HG02852 (cell line): ENCODE results near the gene TK2.
"Not testable (repeated sequence)": the region's sequence is repeated elsewhere in the genome, so short reads cannot be mapped to it uniquely, and the experiment has no call there.

ENCODE experiments used
- ATAC-seq: cut with Tn5 transposase; IDR thresholded peaks from one replicate; pipeline ENCODE4 v1.9.1; 2021; ENCODE audit warnings: mild to moderate bottlenecking, moderate library complexity; ENCODE audit not compliant: unreplicated experiment

The TK2 gene

DNA sequence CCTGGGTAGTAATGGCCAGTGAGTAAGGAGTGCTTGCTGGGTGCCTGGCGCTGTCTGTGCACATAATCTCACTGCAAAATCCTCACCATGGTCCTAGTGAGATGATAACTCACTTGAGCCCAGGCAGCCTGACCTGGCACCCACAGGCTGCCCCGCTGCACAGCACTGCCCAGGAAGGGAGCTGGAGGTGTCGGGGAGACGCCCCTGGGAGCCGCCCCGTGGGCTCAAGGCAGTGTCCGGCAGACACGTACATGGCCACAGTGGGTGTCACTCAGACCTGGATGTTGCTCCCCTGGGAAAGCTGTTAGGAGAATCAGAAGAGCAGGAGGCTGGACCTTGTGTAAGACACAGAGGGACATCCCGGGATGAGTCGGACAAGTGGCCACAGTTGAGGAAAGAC lies 78.7 kb downstream of the TK2 start:
- no peak for ATAC-seq

DNA sequence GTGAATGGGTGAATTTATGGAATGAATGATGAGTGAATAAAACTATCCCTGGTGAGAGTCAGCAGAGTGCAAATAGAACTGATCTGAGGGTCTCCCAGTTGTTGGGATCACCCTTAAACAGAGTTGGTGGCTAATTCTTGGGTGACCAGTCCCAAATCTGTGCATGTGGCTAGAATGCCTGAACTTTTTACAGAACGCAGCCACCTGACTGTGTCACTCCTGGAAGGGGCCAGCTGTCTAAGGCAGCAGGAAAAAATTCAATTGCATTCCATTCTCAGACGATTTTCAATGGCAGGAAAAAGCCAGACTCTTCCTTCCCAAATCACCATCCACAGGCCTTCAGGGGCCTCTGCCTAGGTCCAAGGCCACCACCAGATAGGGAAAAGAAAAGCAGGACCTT lies 79.4 kb downstream of the TK2 start:
- ATAC-seq, result no peak

- no peak for ATAC-seq
Observed at GRCh38 chr16:66469947-66470546, 79.9 kb downstream of the TK2 start.

DNA sequence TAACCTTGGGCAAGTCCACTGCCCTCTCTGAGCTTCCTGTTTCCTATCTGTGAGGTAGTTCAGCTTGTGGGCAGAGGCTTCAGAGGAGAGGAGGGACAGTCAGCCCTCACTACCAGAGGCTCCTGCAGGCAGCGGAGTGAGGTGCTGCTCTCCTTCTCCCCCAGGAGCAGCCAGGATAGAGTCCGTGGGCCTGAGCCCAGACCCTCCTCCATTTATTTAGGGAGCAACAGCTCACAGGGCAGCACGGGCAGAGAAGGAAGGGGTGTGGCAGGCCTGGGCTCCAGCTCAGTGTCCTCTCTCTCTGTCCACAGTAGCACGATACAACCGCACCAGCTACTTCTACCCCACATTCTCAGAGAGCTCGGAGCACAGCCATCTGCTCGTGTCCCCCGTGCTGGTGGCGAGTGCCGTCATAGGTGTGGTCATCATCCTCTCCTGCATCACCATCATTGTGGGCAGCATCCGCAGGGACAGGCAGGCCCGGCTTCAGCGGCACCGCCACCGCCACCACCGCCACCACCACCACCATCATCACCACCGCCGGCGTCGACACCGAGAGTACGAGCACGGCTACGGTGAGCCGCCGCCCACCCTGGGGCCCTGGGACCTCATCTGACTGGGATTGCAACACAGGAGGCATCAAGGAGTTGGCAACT lies 80.5 kb downstream of the TK2 start:
- no peak for ATAC-seq

- no peak for ATAC-seq
Observed at GRCh38 chr16:66468321-66468965, 81.5 kb downstream of the TK2 start.

DNA sequence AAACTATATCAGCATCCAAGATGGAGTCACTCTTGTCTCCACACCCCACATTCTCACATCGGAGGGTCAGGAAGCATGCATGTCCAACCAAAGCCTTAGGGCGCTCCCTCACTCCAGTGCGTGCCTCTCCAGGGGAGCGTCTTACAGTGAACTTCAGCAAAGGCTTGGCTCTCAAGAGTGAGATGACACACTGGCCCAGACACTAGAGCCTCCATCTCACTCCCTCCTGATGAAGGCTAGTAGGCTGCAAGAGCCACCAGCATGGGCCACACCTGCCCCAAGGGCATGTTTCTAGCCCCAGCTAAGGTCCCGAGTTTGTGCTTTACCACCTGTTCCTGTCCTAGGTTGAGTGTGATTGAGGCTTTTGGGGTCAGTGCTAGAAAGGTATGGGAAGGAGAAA lies 82.3 kb downstream of the TK2 start:
- ATAC-seq, result no peak

DNA sequence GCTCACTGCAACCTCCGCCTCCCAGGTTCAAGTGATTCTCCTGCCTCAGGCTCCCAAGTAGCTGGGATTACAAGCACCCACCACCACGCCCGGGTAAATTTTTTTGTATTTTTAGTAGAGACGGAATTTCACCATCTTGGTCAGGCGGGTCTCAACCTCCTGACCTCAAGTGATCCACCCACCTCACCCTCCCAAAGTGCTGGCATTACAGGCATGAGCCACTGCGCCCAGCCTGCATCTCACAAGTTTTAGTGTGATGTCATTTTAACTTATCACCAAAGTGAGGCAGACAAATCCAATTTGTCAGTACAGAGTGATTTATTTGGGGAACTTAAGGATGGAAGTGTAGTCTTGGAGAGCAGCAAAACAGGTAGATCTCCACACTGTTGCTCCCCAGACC lies 83.3 kb downstream of the TK2 start:
- ATAC-seq, result not testable (repeated sequence)

DNA sequence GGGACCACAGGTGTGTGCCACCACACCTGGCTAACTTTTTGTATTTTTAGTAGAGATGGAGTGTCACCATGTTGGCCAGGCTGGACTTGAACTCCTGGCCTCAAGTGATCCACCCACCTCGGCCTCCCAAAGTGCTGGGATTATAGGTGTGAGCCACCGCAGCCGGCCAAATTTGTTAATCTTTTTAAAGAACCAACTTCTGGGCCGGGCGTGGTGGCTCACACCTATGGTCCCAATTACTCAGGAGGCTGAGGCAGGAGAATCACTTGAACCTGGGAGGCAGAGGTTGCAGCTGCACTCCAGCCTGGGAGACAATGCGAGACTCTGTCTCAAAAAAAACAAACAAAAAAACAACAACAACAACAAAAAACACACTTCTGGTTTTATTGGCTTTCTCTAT lies 84.0 kb downstream of the TK2 start:
- ATAC-seq, result not testable (repeated sequence)

- ATAC-seq, result no peak
Observed at GRCh38 chr16:66462912-66463311, 87.0 kb downstream of the TK2 start.

DNA sequence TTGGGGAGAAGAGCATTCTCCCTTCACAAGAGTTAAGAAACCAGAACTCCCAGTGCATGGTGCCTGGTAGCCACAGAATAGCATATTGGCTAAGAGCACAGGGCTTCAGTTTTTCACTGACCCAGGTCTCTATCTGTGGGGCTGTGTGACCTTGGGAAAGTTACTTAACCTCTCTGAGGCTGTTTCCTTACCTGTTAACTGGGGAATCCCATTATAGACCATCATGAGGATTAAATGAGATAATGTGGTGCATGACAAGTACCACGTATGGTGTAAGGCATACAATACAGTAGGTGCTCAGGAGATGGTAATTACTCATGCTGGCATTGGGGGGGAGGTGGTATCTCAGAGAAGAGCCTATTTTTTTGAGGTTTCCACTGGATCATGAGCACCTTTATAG lies 89.2 kb downstream of the TK2 start:
- no peak for ATAC-seq

- no peak for ATAC-seq
Observed at GRCh38 chr16:66459878-66460277, 90.0 kb downstream of the TK2 start.

GRCh38 chr16:66458853-66459252 lies 91.1 kb downstream of the TK2 start:
- ATAC-seq, result no peak

GRCh38 chr16:66458292-66458691 lies 91.6 kb downstream of the TK2 start:
- ATAC-seq, result no peak
